ENCODE data around the gene LTB4R. TPM values are rescaled to one million over a fixed set of nuclear protein-coding genes. Genes with fewer than 3 reads are reported as not detected.
"Not testable (repeated sequence)": the region's sequence is repeated elsewhere in the genome, so short reads cannot be mapped to it uniquely, and the experiment has no call there.

LTB4R gene
- total RNA-seq, 2 donors from 2014 or later, result 1.9 to 3.0 TPM

GRCh38 chr14:24351517-24351916 is 40.2 kb downstream of the LTB4R start:
- H3K36me3 ChIP-seq, result no peaks in the 10 kb centered on the region

GRCh38 chr14:24353559-24354481 is 42.5 kb downstream of the LTB4R start:
- Histone ChIP-seq H3K9me3 (no peaks in the 10 kb centered on the region), H3K4me3 (no peak overlapping the region), H3K4me1 (no peaks in the 10 kb centered on the region), H3K36me3 (no peaks in the 10 kb centered on the region), H3K27me3 (no peaks in the 10 kb centered on the region), H3K27ac (no peak overlapping the region)
- no peak for TF ChIP-seq CTCF (IDR thresholded peaks at IDR 0.05)
- no peak for DNase-seq (ENCODE audit: low spot score)

More at GRCh38 chr14:24351517-24351916, 40.2 kb downstream of the LTB4R start:
- H3K27me3 ChIP-seq, result no peaks in the 10 kb centered on the region
- no peaks in the 10 kb centered on the region for H3K4me1 ChIP-seq
- no peak overlapping the region for H3K27ac ChIP-seq
- H3K4me3 ChIP-seq, result no peak overlapping the region
- no peak for DNase-seq (ENCODE audit: low spot score)
- no peaks in the 10 kb centered on the region for H3K9me3 ChIP-seq
- peak in 1 of 2 donors; percentile 15 for TF ChIP-seq CTCF (IDR thresholded peaks at IDR 0.05)

GRCh38 chr14:24354482-24354825 is 43.2 kb downstream of the LTB4R start:
- H3K9me3 ChIP-seq; DNase-seq (ENCODE audit: low spot score); H3K27me3 ChIP-seq; H3K27ac ChIP-seq; H3K36me3 ChIP-seq; H3K4me1 ChIP-seq; H3K4me3 ChIP-seq: not testable (repeated sequence)

GRCh38 chr14:24355009-24355408 is 43.7 kb downstream of the LTB4R start:
- Histone ChIP-seq H3K36me3 (no peaks in the 10 kb centered on the region), H3K27me3 (no peaks in the 10 kb centered on the region), H3K27ac (no peak overlapping the region), H3K9me3 (no peaks in the 10 kb centered on the region), H3K4me1 (no peaks in the 10 kb centered on the region), H3K4me3 (no peak overlapping the region)
- TF ChIP-seq CTCF (IDR thresholded peaks at IDR 0.05), result no peak
- DNase-seq (ENCODE audit: low spot score), result no peak

- Histone ChIP-seq H3K36me3 (no peaks in the 10 kb centered on the region), H3K4me1 (no peaks in the 10 kb centered on the region), H3K9me3 (no peaks in the 10 kb centered on the region), H3K27ac (no peak overlapping the region), H3K27me3 (no peaks in the 10 kb centered on the region), H3K4me3 (no peak overlapping the region)
- DNase-seq (ENCODE audit: low spot score), result no peak
- TF ChIP-seq CTCF (IDR thresholded peaks at IDR 0.05), result no peak
Observed at GRCh38 chr14:24356208-24356607, 44.9 kb downstream of the LTB4R start.

GRCh38 chr14:24360281-24360680 is 49.0 kb downstream of the LTB4R start:
- Histone ChIP-seq H3K27ac (no peak overlapping the region), H3K9me3 (no peaks in the 10 kb centered on the region), H3K4me3 (no peak overlapping the region), H3K4me1 (peaks cover 0 to 2% of the 10 kb centered on the region in 2 donors), H3K27me3 (no peaks in the 10 kb centered on the region), H3K36me3 (no peaks in the 10 kb centered on the region)
- no peak for TF ChIP-seq CTCF (IDR thresholded peaks at IDR 0.05)
- no peak for DNase-seq (ENCODE audit: low spot score)
